DMS 273 treated with DMSO at 0.1 percent for 48 hours (cell line): ENCODE data around the gene C1orf167.

Source experiments
- DNase-seq: peaks from one replicate; lab custom pipeline; 2025; lab: John Stamatoyannopoulos, UW

Gene C1orf167

GRCh38 chr1:11736746-11737639 is 25.0 kb upstream of the C1orf167 start:
- peak; percentile 49 for DNase-seq

GRCh38 chr1:11738096-11738495 is 23.9 kb upstream of the C1orf167 start:
- no peak for DNase-seq

GRCh38 chr1:11738783-11739182 is 23.2 kb upstream of the C1orf167 start:
- no peak for DNase-seq

GRCh38 chr1:11740258-11741192 is 21.5 kb upstream of the C1orf167 start:
- DNase-seq = no peak

DNA sequence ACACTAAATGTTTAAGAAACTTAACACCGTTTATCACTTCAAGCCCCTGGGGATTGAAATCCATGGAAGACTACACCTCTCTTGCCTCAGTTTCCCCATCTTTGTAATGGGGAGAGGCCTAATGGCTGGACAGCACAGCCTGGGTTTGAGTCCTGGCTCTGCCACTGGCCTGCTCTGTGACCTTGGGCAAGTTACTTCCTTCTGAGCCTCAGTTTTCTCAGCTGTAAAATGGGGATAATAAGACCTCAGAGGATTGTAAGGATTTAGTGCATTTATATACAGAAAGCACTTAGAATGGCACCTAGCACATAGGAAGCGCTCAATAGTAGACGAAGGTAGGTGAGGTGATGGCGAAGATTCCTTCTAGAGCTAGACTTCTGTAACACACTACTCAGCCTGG is 20.5 kb upstream of the C1orf167 start:
- DNase-seq = no peak

DNA sequence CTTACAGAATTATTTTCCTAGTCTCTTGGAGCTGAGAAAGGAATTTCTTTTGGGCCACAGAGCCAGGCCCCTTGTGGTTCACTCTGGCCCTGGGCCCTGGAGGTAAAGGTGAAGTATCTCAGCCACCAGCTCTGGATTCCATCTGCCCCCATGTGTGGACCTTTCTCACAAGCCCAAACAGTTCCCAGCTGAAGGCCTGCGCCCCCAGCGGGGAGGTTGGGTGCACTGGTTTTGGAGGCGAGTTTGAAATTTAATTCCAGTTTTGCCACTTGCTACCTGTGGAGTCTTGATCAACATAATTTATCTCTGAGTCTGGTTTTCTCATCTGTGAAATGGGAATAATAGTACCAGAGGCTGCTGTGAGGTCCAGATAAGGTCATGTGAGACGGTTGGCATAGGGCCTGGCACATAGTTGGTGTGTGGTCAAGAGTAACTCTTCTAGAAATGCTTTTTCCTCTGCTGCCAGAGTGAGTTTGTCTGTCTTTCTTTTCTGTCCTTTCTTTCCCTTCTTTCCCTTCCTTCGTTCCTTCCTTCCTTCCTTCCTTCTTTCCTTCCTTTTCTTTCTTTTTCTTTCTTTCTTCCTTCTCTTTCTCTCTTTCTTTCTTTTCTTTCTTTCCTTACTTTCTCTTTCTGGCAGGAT is 20.0 kb upstream of the C1orf167 start:
- no peak for DNase-seq

GRCh38 chr1:11744287-11744686 is 17.7 kb upstream of the C1orf167 start:
- DNase-seq = no peak

- no peak for DNase-seq
These were observed 15.9 kb upstream of the C1orf167 start for GRCh38 chr1:11746092-11746491.

DNA sequence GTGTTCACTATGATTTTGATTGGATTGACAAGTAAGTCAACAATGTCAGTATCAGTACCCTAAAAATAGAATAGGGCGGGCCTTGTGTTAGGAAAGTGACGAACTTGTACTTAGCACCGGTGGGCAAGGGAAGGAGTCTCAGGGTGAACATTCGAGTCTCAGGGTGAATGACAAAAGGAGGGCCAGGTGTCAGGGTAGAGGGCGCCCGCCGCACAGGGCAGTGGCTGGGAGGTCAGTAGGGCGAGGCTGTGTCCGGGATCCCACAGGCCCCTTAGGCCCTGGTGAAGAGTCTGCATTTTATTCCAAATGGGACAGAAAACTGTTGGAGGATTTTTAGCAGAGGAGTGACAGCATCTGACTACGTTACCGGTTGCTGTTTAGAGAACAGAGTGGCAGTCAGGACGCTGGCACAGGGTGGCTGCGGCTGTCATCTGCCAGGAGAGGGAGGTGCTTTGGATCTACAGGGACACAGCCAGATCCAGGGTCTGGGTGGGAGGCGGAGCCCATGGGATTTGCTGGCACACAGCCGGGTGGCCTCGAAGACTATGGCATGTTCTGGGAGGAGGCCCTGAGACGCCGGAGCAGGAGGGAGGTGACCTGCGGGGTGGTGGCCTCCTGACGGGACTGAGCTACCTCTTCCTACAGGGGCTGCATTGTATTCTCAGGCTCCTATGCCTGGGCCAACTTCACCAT is 15.1 kb upstream of the C1orf167 start:
- no peak for DNase-seq

DNA sequence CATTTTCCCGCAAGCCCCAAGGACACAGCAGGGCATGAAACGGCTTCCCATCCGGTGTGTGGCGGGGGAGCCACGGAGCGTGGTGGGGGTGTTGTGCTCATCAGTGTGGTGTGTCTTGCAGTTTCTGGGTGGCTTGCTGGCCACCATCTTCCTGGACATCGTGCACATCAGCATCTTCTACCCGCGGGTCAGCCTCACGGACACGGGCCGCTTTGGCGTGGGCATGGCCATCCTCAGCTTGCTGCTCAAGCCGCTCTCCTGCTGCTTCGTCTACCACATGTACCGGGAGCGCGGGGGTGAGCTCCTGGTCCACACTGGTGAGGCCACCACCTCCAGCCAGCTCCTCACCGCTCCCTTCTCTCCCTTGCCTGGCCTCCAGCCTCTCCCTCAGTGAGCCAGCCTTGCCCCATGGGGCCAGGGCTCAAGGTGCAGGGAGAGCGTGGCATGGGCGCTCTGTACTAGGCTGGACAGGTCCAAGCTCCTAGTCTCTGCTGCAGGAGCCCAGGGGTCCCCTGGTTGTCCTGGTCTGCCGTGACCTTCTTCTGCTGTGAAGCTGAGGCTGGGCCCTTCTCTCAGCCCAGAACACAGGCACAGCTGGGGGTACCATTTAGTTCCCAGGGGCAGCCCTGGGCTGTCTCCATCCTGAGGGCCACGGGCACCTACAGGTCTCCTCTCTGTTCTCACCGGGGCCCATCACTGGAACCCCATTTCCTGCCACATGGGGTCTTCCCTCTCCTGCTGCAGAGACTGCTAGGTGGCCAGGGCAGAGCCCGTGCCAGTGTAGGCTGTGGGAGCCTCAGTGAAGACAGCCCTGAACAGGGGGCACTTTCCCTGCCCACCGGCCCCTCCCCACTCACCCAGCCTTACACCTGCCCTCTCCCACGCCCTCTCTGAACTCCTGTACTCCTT is 13.4 kb upstream of the C1orf167 start:
- DNase-seq = no peak

DNA sequence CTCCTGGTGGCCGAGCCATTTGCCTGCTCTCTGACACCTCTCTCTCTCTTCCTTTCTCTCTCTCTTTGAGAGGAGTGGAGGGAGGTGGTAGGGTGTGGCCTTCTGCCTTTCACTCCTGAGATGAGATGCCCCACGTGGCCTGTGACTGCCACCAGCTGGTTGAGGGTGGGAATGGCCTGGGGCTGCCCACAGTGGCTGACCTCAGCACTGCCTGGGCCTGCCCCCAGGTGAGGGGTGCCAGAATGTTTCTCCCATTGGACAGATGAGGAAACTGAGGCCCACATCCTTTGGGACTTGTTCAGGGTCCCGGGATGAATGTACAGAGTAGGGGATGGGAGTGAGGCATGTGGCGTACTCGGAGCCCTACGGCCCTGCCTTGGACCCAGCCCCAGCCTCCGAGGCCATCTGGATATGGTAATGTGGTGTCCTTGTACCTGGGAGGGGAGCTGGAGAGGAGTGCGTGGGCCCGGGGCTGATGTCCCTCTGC is 12.7 kb upstream of the C1orf167 start:
- no peak for DNase-seq

DNA sequence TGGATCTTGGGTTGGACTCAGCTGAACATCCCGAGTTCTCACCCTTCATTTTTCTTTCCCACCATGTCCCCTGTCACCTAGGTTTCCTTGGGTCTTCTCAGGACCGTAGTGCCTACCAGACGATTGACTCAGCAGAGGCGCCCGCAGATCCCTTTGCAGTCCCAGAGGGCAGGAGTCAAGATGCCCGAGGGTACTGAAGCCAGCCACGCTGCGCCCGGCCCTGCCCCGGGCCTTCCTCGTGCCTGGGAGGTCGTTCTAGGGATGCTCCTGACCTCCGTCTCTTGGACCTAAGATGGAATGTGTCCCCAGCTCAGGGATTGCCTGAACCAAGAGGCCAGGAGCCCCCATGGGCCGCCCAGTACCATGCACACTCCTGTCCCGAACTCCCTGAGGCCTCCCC is 12.0 kb upstream of the C1orf167 start:
- DNase-seq = no peak

DNA sequence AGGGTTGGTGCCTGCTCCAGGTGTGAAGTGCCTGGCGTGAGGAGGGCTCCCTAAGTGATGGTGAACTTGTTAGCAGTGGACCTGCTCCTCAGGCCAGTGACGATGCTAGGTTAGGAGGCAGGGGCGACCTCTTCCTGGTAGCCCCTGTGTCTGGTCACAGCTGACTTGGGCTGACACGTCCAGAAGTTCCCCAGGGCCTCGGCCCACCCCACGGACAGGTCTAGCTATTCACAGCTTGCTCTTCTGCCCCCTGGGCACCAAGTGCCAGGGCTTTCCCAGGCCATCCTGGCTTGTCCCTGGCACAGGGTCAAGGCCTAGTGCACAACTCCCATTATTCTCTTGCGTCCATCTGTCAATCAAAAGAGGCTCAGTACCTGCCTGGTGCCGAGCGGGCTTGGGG is 10.9 kb upstream of the C1orf167 start:
- no peak for DNase-seq

DNA sequence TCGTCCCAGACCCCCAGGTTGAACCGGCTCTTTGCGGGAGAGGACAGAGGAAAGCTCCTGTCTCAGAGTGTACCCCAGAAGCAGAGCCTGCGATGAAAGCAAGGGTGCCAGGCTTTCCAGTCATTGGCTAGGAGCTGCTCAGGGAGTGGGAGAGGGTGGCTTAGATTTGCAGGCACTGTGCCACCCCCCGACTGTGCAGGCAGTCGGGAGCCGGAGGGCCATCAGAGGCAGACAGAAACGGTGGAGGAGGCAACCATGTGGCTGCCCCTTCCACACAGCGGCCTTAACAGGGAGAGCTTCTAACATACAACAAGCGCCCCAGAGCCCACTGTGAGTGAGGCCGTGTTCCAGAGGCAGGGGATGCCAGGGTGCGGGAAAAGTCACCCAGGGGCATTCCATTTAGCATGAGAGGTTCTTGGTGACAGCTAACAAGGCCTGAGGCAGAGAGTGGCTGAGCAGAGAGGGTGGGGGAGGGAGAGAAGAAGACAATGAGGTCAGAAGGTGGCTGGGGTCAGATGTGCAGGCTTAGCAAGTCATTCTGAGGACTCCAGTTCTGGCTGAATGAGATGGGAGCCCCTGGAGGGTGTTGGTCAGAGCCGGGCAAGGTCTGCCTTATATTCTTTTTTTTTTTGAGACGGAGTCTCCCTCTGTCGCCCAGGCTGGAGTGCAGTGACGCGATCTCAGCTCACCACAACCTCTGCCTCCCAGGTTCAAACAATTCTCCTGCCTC is 9.5 kb upstream of the C1orf167 start:
- DNase-seq = no peak

- DNase-seq = no peak
These were observed 8.3 kb upstream of the C1orf167 start for GRCh38 chr1:11753555-11754208.

GRCh38 chr1:11757047-11757446 is 4.9 kb upstream of the C1orf167 start:
- DNase-seq = no peak

DNA sequence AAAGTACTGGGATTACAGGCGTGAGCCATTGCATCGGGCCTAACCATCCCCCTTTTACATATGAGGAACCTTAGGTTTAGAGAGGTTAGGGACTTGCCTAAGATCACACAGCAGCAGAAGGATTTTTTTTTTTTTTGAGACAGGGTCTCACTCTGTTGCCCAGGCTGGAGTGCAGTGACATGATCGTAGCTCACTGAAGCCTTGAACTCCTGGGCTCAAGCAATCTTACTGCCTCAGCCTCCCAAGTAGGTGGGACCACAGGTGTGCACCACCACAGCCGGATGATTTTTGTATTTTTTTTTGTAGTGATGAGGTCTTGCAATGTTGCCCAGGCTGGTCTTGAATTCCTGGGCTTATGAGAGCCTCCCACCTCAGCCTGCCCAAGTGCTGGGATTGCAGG is 2.2 kb upstream of the C1orf167 start:
- DNase-seq = no peak

DNA sequence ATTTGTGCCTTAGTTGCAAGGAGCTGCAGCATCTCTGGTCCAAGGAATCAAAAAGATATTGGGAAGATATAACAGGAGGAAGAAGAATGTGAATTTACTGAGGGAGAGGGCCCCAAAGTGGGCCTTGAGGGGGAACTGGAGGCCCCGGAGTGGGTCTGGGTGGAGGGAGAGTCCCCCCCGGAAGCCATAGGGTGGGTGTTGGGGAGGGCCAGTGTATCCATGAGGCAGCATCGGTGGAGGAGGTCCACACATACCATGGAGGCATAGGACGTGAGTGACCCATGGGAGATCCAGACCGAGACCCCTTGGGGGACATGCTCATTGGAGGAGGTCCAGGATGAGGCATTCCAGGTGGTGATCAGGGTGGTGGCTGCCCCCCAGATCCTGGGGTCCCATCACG is 708 bp upstream of the C1orf167 start:
- DNase-seq = no peak

DNA sequence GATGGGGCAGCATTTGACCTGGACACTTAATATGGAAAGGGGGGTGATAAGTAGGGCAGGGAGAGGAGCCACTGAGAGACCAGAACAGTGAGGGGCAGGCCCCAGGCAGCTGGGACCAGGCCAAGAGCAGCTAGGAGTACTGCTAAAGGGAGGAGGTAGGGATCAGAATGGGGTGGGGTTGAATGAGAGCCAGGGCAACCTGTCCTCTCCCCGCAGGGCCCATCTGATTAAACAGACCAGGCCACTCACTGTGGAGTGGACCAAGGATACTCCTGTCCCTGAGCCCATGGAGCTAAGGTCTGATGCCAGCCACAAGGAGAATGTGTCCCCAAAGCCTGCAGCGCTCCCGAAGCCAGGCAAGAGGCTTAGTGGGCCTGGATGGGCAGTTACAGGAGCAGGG is 2.1 kb downstream of the C1orf167 start:
- no peak for DNase-seq
